Endothelial cell of umbilical vein (primary cell): ENCODE data around the gene FAM241B. TPM values are rescaled to one million over a fixed set of nuclear protein-coding genes. Genes with fewer than 3 reads are reported as not detected.

Experiments
- BruUV-seq: library from RNA; stranded (reverse); fragments of 400-500 nt; replicated peaks from 2 replicates; lab custom pipeline; 2021; lab: Mats Ljungman, UMichigan
- CTCF ChIA-PET: fragments of 300-600, 350-600 bp; sonication (Branson Sonifier 250); formaldehyde crosslinking; loops from one replicate; lab custom pipeline; 2021; ENCODE audit warnings: antibody characterized with exemption, inconsistent platforms; lab: Charles Lee
- POLR2A ChIA-PET: fragments of 300-600, 350-600 bp; sonication (Branson Sonifier 250); formaldehyde crosslinking; loops from one replicate; lab custom pipeline; 2021; ENCODE audit warnings: antibody characterized with exemption, inconsistent platforms; lab: Charles Lee
- DNase-seq: peaks from one replicate; pipeline ENCODE4 v3.0.0-alpha.2; 2011; ENCODE audit warnings: low read depth, low spot score
- FAIRE-seq: peaks from 2 replicates; lab custom pipeline; 2011; peaks lifted over from hg19 to GRCh38; lab: Jason Lieb, UNC
- H2AFZ ChIP-seq: 2 replicates; pipeline ENCODE4 v1.6.0; 2012; ENCODE audit warnings: low read depth, low read length, control low read depth, inconsistent platforms
- H3K27ac ChIP-seq: 2 replicates; pipeline ENCODE4 v1.5.1; 2011; ENCODE audit warnings: low read depth, mild to moderate bottlenecking, control low read depth, low read length, moderate library complexity; ENCODE audit not compliant: insufficient read depth
- H3K27me3 ChIP-seq, 2 experiments: 2 replicates each; pipeline versions ENCODE4 v1.6.0 to v1.6.1; 2011; ENCODE audit warnings: low read length in 2 of 2, mixed read lengths in 1 of 2; ENCODE audit not compliant: control insufficient read depth in 2 of 2, insufficient read depth in 2 of 2
- H3K36me3 ChIP-seq, 2 experiments: 2 replicates in 1 of 2; 3 replicates in 1 of 2; pipeline ENCODE4 v1.5.1; 2011; ENCODE audit warnings: low read length in 2 of 2, mild to moderate bottlenecking in 1 of 2, moderate library complexity in 1 of 2; ENCODE audit not compliant: control insufficient read depth in 2 of 2, insufficient read depth in 2 of 2; ENCODE audit errors: extremely low read depth in 1 of 2
- H3K4me1 ChIP-seq: 3 replicates; pipeline ENCODE4 v1.5.1; 2011; ENCODE audit warnings: mild to moderate bottlenecking, low read length; ENCODE audit not compliant: control insufficient read depth, insufficient read depth; ENCODE audit errors: extremely low read depth
- H3K4me2 ChIP-seq: 2 replicates; pipeline ENCODE4 v1.6.1; 2011; ENCODE audit warnings: low read length, control low read depth, mixed read lengths; ENCODE audit not compliant: insufficient read depth
- H3K4me3 ChIP-seq, 3 experiments: fragments of 200-600 bp in 1 of 3; sonication (generic), shearing (Covaris generic) in 1 of 3; replicated peaks in 1 of 3; 2 replicates each; pipeline ENCODE4 v1.5.1; 2011 to 2016; ENCODE audit warnings: control low read depth in 3 of 3, low read length in 3 of 3, mild to moderate bottlenecking in 2 of 3, inconsistent platforms in 1 of 3, low read depth in 1 of 3, moderate library complexity in 1 of 3; ENCODE audit not compliant: insufficient read depth in 1 of 3
- H3K79me2 ChIP-seq: 2 replicates; pipeline ENCODE4 v1.6.0; 2012; ENCODE audit warnings: low read length, inconsistent platforms; ENCODE audit not compliant: control insufficient read depth, insufficient read depth
- H3K9ac ChIP-seq: replicated peaks from 2 replicates; pipeline ENCODE3; 2011; ENCODE audit warnings: low read length, control low read depth; ENCODE audit not compliant: insufficient read depth; ENCODE audit errors: extremely low read depth
- H3K9me1 ChIP-seq: replicated peaks from 3 replicates; pipeline ENCODE4 v1.6.0; 2011; ENCODE audit warnings: mild to moderate bottlenecking, low read length; ENCODE audit not compliant: control insufficient read depth, insufficient read depth; ENCODE audit errors: extremely low read depth
- H3K9me3 ChIP-seq: replicated peaks from 2 replicates; pipeline ENCODE4 v1.5.1; 2012; ENCODE audit warnings: low read length, inconsistent platforms; ENCODE audit not compliant: control insufficient read depth, insufficient read depth
- H4K20me1 ChIP-seq: replicated peaks from 2 replicates; pipeline ENCODE3; 2011; ENCODE audit warnings: mild to moderate bottlenecking, low read length; ENCODE audit not compliant: control insufficient read depth, insufficient read depth; ENCODE audit errors: extremely low read depth
- EZH2 ChIP-seq: IDR thresholded peaks from 2 replicates; pipeline ENCODE4 v1.6.1; 2012; ENCODE audit warnings: borderline replicate concordance, low read depth, mild to moderate bottlenecking, moderate library complexity, low read length, inconsistent platforms; ENCODE audit not compliant: severe bottlenecking
- FOS ChIP-seq: IDR thresholded peaks from 2 replicates; pipeline ENCODE4 v1.6.1; 2011; ENCODE audit warnings: mild to moderate bottlenecking, low read length, moderate library complexity, borderline replicate concordance; ENCODE audit not compliant: insufficient read depth
- GATA2 ChIP-seq: IDR thresholded peaks from 2 replicates; pipeline ENCODE4 v1.7.0; 2011; ENCODE audit warnings: low read depth, mild to moderate bottlenecking, moderate library complexity, mixed read lengths, low read length; ENCODE audit not compliant: insufficient read length, insufficient read depth
- JUN ChIP-seq: IDR thresholded peaks from 2 replicates; pipeline ENCODE4 v1.6.1; 2011; ENCODE audit warnings: borderline replicate concordance, low read depth; ENCODE audit not compliant: insufficient read length, insufficient read depth
- MYC ChIP-seq: IDR thresholded peaks from one replicate; pipeline ENCODE4 v1.6.1; 2011; ENCODE audit warnings: mild to moderate bottlenecking, low read depth, low read length
- POLR2A ChIP-seq: IDR thresholded peaks from 2 replicates; pipeline ENCODE4 v1.6.1; 2012; ENCODE audit warnings: low read depth, mild to moderate bottlenecking, control low read depth, low read length
- POLR2AphosphoS5 ChIP-seq: IDR thresholded peaks from 2 replicates; pipeline ENCODE4 v1.6.1; 2012; ENCODE audit warnings: low read depth, mild to moderate bottlenecking, control low read depth, low read length, moderate library complexity; ENCODE audit not compliant: insufficient read depth
- dilution Hi-C: fragments of 300-500 bp; cut with MboI; formaldehyde crosslinking; loops from one replicate; pipeline ENCODE4 v1.15.0; 2019; ENCODE audit warnings: low sequenced_read_pairs; ENCODE audit not compliant: extremely low pct_ligation_motif_present
- intact Hi-C: fragments of 100-400 bp; cut with micrococcal nuclease; formaldehyde crosslinking; loops from one replicate; pipeline ENCODE4 v1.10.0; 2022
- polyA plus RNA-seq, 4 experiments: library from polyadenylated mRNA; depleted of rRNA in 3 of 4; stranded (reverse) in 3 of 4; unstranded in 1 of 4; fragments of >200 nt; gene quantifications; 2 replicates each; pipeline versions ENCODE4 v1.2.1 to v1.2.3, GENCODE V29; 2011 to 2012; ENCODE audit warnings: missing spikeins in 1 of 4
- total RNA-seq: library from RNA; stranded (reverse); gene quantifications from 2 replicates; pipeline ENCODE4 v1.2.3, GENCODE V29; 2021
- TF ChIP-seq, protein P1 (sequence below): IDR thresholded peaks from 2 replicates; pipeline ENCODE4 v1.6.1; 2011; ENCODE audit not compliant: insufficient read depth, insufficient read length
- TF ChIP-seq, protein P2 (sequence below), 2 donors: IDR thresholded peaks; 1 replicate in 1 of 2; 2 replicates in 1 of 2; pipeline ENCODE4 v1.5.1; 2011; ENCODE audit warnings: low read length in 2 of 2, mild to moderate bottlenecking in 2 of 2, moderate library complexity in 2 of 2, control low read depth in 1 of 2, inconsistent platforms in 1 of 2, low read depth in 1 of 2; ENCODE audit not compliant: insufficient read depth in 1 of 2; ENCODE audit errors: extremely low read depth in 1 of 2

The FAM241B gene
- total and polyA plus RNA-seq, 2 donors (not counting 3 experiments of a cell fraction or from before 2014, with no cell fraction given): 0.23 TPM; not detected in 1

DNA sequence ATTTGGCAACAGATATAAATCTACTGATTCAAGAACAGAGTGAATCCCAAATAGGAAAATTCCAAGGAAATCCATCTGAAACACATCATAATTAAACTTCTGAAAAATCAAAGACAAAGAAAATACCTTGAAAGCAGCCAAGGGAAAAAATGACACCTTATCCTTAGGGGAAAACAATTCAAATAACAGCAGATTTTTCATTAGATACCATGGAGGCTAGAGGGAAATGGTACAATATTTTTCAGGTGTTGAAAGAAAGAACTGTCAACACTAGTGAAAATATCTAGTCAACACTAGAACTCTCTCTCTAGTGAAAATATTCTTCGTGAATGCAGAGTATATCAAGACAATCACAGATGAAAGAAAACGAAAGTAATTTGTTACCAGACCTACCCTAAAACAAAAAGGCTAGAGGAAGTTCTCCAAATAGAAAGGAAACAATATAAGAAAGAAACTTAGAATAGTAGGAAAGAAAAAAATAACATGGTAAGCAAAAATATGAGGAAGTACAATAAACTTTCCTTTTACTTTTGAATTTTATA is 5.7 kb upstream of the FAM241B start:
- CTCF ChIA-PET: no interaction called here

DNA sequence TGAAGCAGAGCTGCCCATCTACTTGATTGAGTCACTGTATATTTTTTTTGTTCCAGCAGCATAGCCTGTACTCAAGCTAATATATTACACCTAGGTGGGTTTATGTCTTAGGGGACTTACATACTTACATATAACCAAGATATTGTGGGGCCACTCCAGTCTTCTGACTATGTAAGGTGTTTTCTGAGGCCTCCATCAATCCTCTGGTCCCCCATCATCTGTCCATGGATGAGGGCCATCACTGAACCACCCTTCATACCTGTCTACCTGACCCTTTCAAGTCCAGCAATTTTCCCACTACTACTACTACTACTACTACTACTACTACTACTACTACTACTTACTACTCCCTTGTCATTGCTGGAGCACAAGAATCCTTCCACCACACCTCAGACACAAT is 3.2 kb upstream of the FAM241B start:
- H3K4me2 ChIP-seq: no peak overlapping the region
- no peaks in the 10 kb centered on the region for H3K9me1 ChIP-seq
- ChIA-PET CTCF (interaction anchor here (2.1 kb wide), 1 partner anchor 11 kb away, joined by 9 read pairs; no protein-coding TSS in a partner anchor), POLR2A (no interaction called here)
- FAIRE-seq (no peak), DNase-seq (no peak)
- peaks cover 36 to 45% of the 10 kb centered on the region in 2 experiments for H3K27me3 ChIP-seq
- H3K27ac ChIP-seq: no peak overlapping the region
- H3K79me2 ChIP-seq: no peaks in the 10 kb centered on the region
- no peak overlapping the region for H3K4me3 ChIP-seq
- H3K4me1 ChIP-seq: peaks cover 2% of the 10 kb centered on the region
- intact Hi-C loops (no loop called here), dilution Hi-C loops (no loop called here)
- no TSS peak for BruUV-seq
- no peak overlapping the region for H2AFZ ChIP-seq
- TF ChIP-seq FOS (no peak), MYC (no peak), GATA2 (no peak), JUN (no peak), EZH2 (no peak), POLR2AphosphoS5 (no peak), POLR2A (no peak)
- TF ChIP-seq, protein P1, sequence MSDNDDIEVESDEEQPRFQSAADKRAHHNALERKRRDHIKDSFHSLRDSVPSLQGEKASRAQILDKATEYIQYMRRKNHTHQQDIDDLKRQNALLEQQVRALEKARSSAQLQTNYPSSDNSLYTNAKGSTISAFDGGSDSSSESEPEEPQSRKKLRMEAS: no peak
- TF ChIP-seq, protein P2, sequence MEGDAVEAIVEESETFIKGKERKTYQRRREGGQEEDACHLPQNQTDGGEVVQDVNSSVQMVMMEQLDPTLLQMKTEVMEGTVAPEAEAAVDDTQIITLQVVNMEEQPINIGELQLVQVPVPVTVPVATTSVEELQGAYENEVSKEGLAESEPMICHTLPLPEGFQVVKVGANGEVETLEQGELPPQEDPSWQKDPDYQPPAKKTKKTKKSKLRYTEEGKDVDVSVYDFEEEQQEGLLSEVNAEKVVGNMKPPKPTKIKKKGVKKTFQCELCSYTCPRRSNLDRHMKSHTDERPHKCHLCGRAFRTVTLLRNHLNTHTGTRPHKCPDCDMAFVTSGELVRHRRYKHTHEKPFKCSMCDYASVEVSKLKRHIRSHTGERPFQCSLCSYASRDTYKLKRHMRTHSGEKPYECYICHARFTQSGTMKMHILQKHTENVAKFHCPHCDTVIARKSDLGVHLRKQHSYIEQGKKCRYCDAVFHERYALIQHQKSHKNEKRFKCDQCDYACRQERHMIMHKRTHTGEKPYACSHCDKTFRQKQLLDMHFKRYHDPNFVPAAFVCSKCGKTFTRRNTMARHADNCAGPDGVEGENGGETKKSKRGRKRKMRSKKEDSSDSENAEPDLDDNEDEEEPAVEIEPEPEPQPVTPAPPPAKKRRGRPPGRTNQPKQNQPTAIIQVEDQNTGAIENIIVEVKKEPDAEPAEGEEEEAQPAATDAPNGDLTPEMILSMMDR (IDR thresholded peaks at IDR 0.05; ENCODE audit: extremely low read depth in 1 of 2, insufficient read depth in 1 of 2, low read depth in 1 of 2, low read length in 2 of 2): no peak
- H3K9me3 ChIP-seq: no peaks in the 10 kb centered on the region
- H3K36me3 ChIP-seq: no peaks in the 10 kb centered on the region
- no peaks in the 10 kb centered on the region for H4K20me1 ChIP-seq
- no peak overlapping the region for H3K9ac ChIP-seq

More for the DNA sequence above, 5.7 kb upstream of the FAM241B start:
- Histone ChIP-seq H3K9me3 (no peaks in the 10 kb centered on the region), H4K20me1 (no peaks in the 10 kb centered on the region), H3K9ac (no peak overlapping the region), H3K4me2 (no peak overlapping the region), H3K79me2 (no peaks in the 10 kb centered on the region), H2AFZ (no peak overlapping the region), H3K27me3 (peaks cover 24 to 36% of the 10 kb centered on the region in 2 experiments), H3K27ac (no peak overlapping the region), H3K4me3 (no peak overlapping the region), H3K4me1 (no peaks in the 10 kb centered on the region), H3K36me3 (no peaks in the 10 kb centered on the region), H3K9me1 (no peaks in the 10 kb centered on the region)
- POLR2A ChIA-PET: no interaction called here
- no peak for DNase-seq
- no TSS peak for BruUV-seq
- dilution Hi-C loops: no loop called here
- intact Hi-C loops: no loop called here
- TF ChIP-seq GATA2: no peak
- TF ChIP-seq POLR2AphosphoS5: no peak
- no peak for FAIRE-seq
